Measurements from ENCODE around the gene TBC1D13. TPM values are rescaled to one million over a fixed set of nuclear protein-coding genes. Genes with fewer than 3 reads are reported as not detected.

TBC1D13 gene
- total RNA-seq, 1 donor from 2014 or later: 9.4 TPM

DNA sequence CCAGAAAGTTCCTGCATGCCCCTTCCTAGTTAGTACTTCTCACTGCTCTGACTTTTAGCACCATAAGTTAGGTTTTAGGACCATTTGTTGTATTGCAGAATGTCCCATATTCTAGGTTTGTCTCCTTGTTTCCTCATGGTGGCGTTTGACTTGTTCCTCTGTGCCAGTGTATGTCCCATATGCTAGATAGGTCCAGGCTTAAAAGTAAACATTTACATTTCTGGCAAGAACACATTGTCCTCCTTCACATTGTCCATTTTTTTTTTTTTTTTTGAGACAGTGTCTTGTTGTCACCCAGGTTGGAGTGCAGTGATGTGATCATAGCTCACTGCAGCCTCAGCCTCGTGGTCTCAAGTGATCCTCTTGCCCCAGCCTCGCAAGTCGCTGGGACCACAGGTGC, 15.4 kb downstream of the TBC1D13 start:
- Histone ChIP-seq H3K27me3 (ENCODE audit: control insufficient read depth in 3 of 3, insufficient read depth in 3 of 3, low read length in 3 of 3) (no peaks in the 10 kb centered on the region), H3K4me3 (ENCODE audit: low read length in 3 of 3) (no peak overlapping the region), H3K9ac (ENCODE audit: low read depth in 1 of 3, low read length in 3 of 3) (no peak overlapping the region), H3K9me3 (ENCODE audit: control insufficient read depth in 3 of 3, low read length in 3 of 3) (no peaks in the 10 kb centered on the region), H3K27ac (ENCODE audit: low read depth, low read length) (no peak overlapping the region), H3K36me3 (ENCODE audit: control insufficient read depth in 3 of 3, insufficient read depth in 3 of 3, low read length in 3 of 3) (peaks cover 64 to 68% (median 65%) of the 10 kb centered on the region in 3 donors), H3K4me1 (ENCODE audit: control insufficient read depth in 3 of 3, insufficient read depth in 3 of 3, low read length in 3 of 3) (no peaks in the 10 kb centered on the region)

GRCh38 chr9:128805661-128806060, 18.6 kb downstream of the TBC1D13 start:
- H3K9me3 ChIP-seq (ENCODE audit: control insufficient read depth in 3 of 3, low read length in 3 of 3): no peaks in the 10 kb centered on the region
- H3K9ac ChIP-seq (ENCODE audit: low read depth in 1 of 3, low read length in 3 of 3): no peak overlapping the region

DNA sequence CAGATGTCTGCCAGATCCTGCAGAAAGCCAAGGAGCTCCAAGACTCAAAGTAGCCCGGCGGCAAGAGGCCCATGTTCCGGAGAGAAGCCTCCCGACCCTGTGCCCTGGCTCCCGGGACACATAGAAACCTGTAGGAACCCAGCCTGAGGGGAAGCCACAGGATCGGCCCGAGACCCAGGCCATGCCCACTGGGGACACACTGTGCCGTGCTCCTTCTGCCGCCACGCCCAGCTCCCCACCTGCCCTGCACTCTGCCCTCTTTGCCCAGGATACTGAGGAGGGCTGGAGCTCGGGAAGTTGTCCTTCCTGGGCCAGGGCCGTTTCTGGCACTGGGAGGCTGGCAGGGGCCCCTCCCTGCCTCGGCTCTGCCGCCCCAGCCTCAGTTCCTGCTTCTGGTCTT, 20.8 kb downstream of the TBC1D13 start:
- H3K27me3 ChIP-seq (ENCODE audit: control insufficient read depth in 3 of 3, insufficient read depth in 3 of 3, low read length in 3 of 3): no peaks in the 10 kb centered on the region
- no peaks in the 10 kb centered on the region for H3K4me1 ChIP-seq (ENCODE audit: control insufficient read depth in 3 of 3, insufficient read depth in 3 of 3, low read length in 3 of 3)
- H3K36me3 ChIP-seq (ENCODE audit: control insufficient read depth in 3 of 3, insufficient read depth in 3 of 3, low read length in 3 of 3): peaks cover 48 to 51% (median 51%) of the 10 kb centered on the region in 3 donors
- no peak overlapping the region for H3K27ac ChIP-seq (ENCODE audit: low read depth, low read length)
- no peak overlapping the region for H3K9ac ChIP-seq (ENCODE audit: low read depth in 1 of 3, low read length in 3 of 3)
- H3K4me3 ChIP-seq (ENCODE audit: low read length in 3 of 3): no peak overlapping the region
- no peaks in the 10 kb centered on the region for H3K9me3 ChIP-seq (ENCODE audit: control insufficient read depth in 3 of 3, low read length in 3 of 3)

More at GRCh38 chr9:128805661-128806060, 18.6 kb downstream of the TBC1D13 start:
- H3K27me3 ChIP-seq (ENCODE audit: control insufficient read depth in 3 of 3, insufficient read depth in 3 of 3, low read length in 3 of 3): no peaks in the 10 kb centered on the region
- H3K36me3 ChIP-seq (ENCODE audit: control insufficient read depth in 3 of 3, insufficient read depth in 3 of 3, low read length in 3 of 3): peaks cover 57 to 65% (median 63%) of the 10 kb centered on the region in 3 donors
- H3K4me3 ChIP-seq (ENCODE audit: low read length in 3 of 3): no peak overlapping the region
- H3K4me1 ChIP-seq (ENCODE audit: control insufficient read depth in 3 of 3, insufficient read depth in 3 of 3, low read length in 3 of 3): no peaks in the 10 kb centered on the region
- no peak overlapping the region for H3K27ac ChIP-seq (ENCODE audit: low read depth, low read length)

- Histone ChIP-seq H3K27ac (ENCODE audit: low read depth, low read length) (no peak overlapping the region), H3K9ac (ENCODE audit: low read depth in 1 of 3, low read length in 3 of 3) (no peak overlapping the region), H3K4me3 (ENCODE audit: low read length in 3 of 3) (no peak overlapping the region), H3K4me1 (ENCODE audit: control insufficient read depth in 3 of 3, insufficient read depth in 3 of 3, low read length in 3 of 3) (no peaks in the 10 kb centered on the region), H3K36me3 (ENCODE audit: control insufficient read depth in 3 of 3, insufficient read depth in 3 of 3, low read length in 3 of 3) (peaks cover 42 to 46% (median 44%) of the 10 kb centered on the region in 3 donors), H3K27me3 (ENCODE audit: control insufficient read depth in 3 of 3, insufficient read depth in 3 of 3, low read length in 3 of 3) (no peaks in the 10 kb centered on the region), H3K9me3 (ENCODE audit: control insufficient read depth in 3 of 3, low read length in 3 of 3) (no peaks in the 10 kb centered on the region)
Observed at GRCh38 chr9:128808543-128808942, 21.5 kb downstream of the TBC1D13 start.

- Histone ChIP-seq H3K36me3 (ENCODE audit: control insufficient read depth in 3 of 3, insufficient read depth in 3 of 3, low read length in 3 of 3) (peaks cover 36 to 40% (median 38%) of the 10 kb centered on the region in 3 donors), H3K27ac (ENCODE audit: low read depth, low read length) (no peak overlapping the region), H3K9me3 (ENCODE audit: control insufficient read depth in 3 of 3, low read length in 3 of 3) (no peaks in the 10 kb centered on the region), H3K27me3 (ENCODE audit: control insufficient read depth in 3 of 3, insufficient read depth in 3 of 3, low read length in 3 of 3) (no peaks in the 10 kb centered on the region), H3K4me1 (ENCODE audit: control insufficient read depth in 3 of 3, insufficient read depth in 3 of 3, low read length in 3 of 3) (no peaks in the 10 kb centered on the region), H3K4me3 (ENCODE audit: low read length in 3 of 3) (no peak overlapping the region), H3K9ac (ENCODE audit: low read depth in 1 of 3, low read length in 3 of 3) (no peak overlapping the region)
Observed at GRCh38 chr9:128809036-128809599, 22.1 kb downstream of the TBC1D13 start.

- Histone ChIP-seq H3K4me1 (ENCODE audit: control insufficient read depth in 3 of 3, insufficient read depth in 3 of 3, low read length in 3 of 3) (no peaks in the 10 kb centered on the region), H3K9ac (ENCODE audit: low read depth in 1 of 3, low read length in 3 of 3) (no peak overlapping the region), H3K9me3 (ENCODE audit: control insufficient read depth in 3 of 3, low read length in 3 of 3) (no peaks in the 10 kb centered on the region), H3K4me3 (ENCODE audit: low read length in 3 of 3) (no peak overlapping the region), H3K36me3 (ENCODE audit: control insufficient read depth in 3 of 3, insufficient read depth in 3 of 3, low read length in 3 of 3) (peaks cover 36 to 39% (median 36%) of the 10 kb centered on the region in 3 donors), H3K27me3 (ENCODE audit: control insufficient read depth in 3 of 3, insufficient read depth in 3 of 3, low read length in 3 of 3) (no peaks in the 10 kb centered on the region), H3K27ac (ENCODE audit: low read depth, low read length) (no peak overlapping the region)
Observed at GRCh38 chr9:128809831-128810230, 22.8 kb downstream of the TBC1D13 start.

- Histone ChIP-seq H3K4me3 (ENCODE audit: low read length in 3 of 3) (no peak overlapping the region), H3K9me3 (ENCODE audit: control insufficient read depth in 3 of 3, low read length in 3 of 3) (no peaks in the 10 kb centered on the region), H3K36me3 (ENCODE audit: control insufficient read depth in 3 of 3, insufficient read depth in 3 of 3, low read length in 3 of 3) (peaks cover 27 to 30% (median 30%) of the 10 kb centered on the region in 3 donors), H3K27me3 (ENCODE audit: control insufficient read depth in 3 of 3, insufficient read depth in 3 of 3, low read length in 3 of 3) (no peaks in the 10 kb centered on the region), H3K4me1 (ENCODE audit: control insufficient read depth in 3 of 3, insufficient read depth in 3 of 3, low read length in 3 of 3) (no peaks in the 10 kb centered on the region), H3K9ac (ENCODE audit: low read depth in 1 of 3, low read length in 3 of 3) (no peak overlapping the region), H3K27ac (ENCODE audit: low read depth, low read length) (no peak overlapping the region)
Observed at GRCh38 chr9:128810873-128811272, 23.8 kb downstream of the TBC1D13 start.

DNA sequence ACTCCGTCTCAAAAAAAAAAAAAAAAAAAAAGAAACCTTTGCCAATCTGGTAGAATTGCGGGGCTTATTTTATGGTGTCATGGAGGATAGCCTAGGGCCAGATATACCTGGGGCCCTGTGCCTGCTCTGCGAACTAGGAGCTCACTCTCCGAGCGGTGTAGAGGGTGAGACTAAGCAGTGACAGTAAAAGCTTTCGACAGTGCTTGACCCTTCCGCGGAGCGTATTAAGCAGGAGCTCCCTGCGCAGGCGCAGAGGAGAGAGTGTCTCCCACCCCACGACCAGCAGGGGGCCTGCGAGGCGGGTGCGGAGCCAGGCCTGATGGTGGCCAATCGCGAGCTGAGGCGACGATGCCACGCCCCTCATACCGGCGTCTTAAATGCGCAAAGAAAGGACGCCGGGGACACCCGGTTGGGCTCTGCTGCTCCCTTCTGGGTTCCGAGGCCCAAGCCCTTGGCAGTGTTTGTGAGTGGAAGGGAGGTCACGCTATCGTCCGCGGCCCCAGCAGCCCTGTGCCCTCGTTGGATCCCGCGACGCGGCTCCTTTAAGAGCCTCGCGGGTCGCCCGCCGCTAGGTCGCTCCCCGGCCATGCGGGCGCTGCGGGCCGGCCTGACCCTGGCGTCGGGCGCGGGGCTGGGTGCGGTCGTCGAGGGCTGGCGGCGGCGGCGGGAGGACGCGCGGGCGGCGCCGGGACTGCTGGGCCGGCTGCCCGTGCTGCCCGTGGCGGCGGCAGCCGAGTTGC, 31.2 kb downstream of the TBC1D13 start, which contains the start of gene ENDOG:
Gene ENDOG, plus strand, starts transcription at position 402 of the 740 bp plus-strand sequence. Its CDS starts 185 bp downstream, at position 587.
- Histone ChIP-seq H3K27ac (ENCODE audit: low read depth, low read length) (peak within 1 kb of the TSS; percentile 73), H3K9me3 (ENCODE audit: control insufficient read depth in 3 of 3, low read length in 3 of 3) (no peaks in the 10 kb centered on the region)

DNA sequence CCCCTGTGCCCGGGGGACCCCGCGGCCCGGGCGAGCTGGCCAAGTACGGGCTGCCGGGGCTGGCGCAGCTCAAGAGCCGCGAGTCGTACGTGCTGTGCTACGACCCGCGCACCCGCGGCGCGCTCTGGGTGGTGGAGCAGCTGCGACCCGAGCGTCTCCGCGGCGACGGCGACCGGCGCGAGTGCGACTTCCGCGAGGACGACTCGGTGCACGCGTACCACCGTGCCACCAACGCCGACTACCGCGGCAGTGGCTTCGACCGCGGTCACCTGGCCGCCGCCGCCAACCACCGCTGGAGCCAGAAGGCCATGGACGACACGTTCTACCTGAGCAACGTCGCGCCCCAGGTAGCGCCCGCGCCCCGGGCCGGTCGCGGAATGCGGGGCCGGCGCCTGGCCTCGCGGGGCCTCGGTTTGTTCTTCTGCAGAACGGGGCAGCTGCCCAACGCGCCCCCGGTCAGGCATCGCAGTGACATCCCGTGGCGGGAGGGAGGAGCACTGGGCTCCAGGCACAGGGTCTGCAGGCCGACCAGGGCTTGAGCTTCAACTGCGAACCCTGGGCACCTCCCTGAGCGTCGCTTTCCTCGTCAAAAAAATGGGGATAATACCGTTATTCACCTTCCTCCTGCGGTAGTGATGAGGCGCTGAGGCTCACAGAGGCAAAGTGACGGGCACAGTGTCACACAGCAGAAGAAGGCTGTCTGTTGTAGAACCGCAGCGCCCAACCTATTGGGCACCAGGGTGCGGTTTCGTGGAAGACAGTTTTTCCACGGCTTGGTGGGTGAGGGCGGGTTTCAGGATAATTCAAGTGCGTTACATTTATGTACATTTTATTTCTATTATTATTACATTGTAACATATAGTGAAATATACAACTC, 32.0 kb downstream of the TBC1D13 start:
- Histone ChIP-seq H3K27ac (ENCODE audit: low read depth, low read length) (peak overlapping the region; percentile 73), H3K4me3 (ENCODE audit: low read length in 3 of 3) (peak overlapping the region; percentile 75 to 85 (median 84)), H3K36me3 (ENCODE audit: control insufficient read depth in 3 of 3, insufficient read depth in 3 of 3, low read length in 3 of 3) (peaks cover 23 to 31% (median 28%) of the 10 kb centered on the region in 3 donors)

More for the DNA sequence above, 31.2 kb downstream of the TBC1D13 start, which contains the start of gene ENDOG:
- H3K36me3 ChIP-seq (ENCODE audit: control insufficient read depth in 3 of 3, insufficient read depth in 3 of 3, low read length in 3 of 3): peaks cover 20 to 25% (median 22%) of the 10 kb centered on the region in 3 donors
- peak within 1 kb of the TSS; percentile 76 to 87 (median 83) for H3K9ac ChIP-seq (ENCODE audit: low read depth in 1 of 3, low read length in 3 of 3)
- H3K27me3 ChIP-seq (ENCODE audit: control insufficient read depth in 3 of 3, insufficient read depth in 3 of 3, low read length in 3 of 3): no peaks in the 10 kb centered on the region
- peak within 1 kb of the TSS; percentile 75 to 85 (median 84) for H3K4me3 ChIP-seq (ENCODE audit: low read length in 3 of 3)
- H3K4me1 ChIP-seq (ENCODE audit: control insufficient read depth in 3 of 3, insufficient read depth in 3 of 3, low read length in 3 of 3): peaks cover 13 to 22% (median 21%) of the 10 kb centered on the region in 3 donors

More for the DNA sequence above, 32.0 kb downstream of the TBC1D13 start:
- Histone ChIP-seq H3K9ac (ENCODE audit: low read depth in 1 of 3, low read length in 3 of 3) (peak overlapping the region; percentile 73 to 87 (median 83)), H3K27me3 (ENCODE audit: control insufficient read depth in 3 of 3, insufficient read depth in 3 of 3, low read length in 3 of 3) (no peaks in the 10 kb centered on the region), H3K9me3 (ENCODE audit: control insufficient read depth in 3 of 3, low read length in 3 of 3) (no peaks in the 10 kb centered on the region), H3K4me1 (ENCODE audit: control insufficient read depth in 3 of 3, insufficient read depth in 3 of 3, low read length in 3 of 3) (peaks cover 13 to 22% (median 21%) of the 10 kb centered on the region in 3 donors)
